ENCODE measurements around the gene SYN1. TPM values are rescaled to one million over a fixed set of nuclear protein-coding genes. Genes with fewer than 3 reads are reported as not detected.

SYN1 gene
- polyA plus RNA-seq, 2 of the 4 experiments (the other 2 are of a cell fraction), result 0.05 TPM; not detected in 1

DNA sequence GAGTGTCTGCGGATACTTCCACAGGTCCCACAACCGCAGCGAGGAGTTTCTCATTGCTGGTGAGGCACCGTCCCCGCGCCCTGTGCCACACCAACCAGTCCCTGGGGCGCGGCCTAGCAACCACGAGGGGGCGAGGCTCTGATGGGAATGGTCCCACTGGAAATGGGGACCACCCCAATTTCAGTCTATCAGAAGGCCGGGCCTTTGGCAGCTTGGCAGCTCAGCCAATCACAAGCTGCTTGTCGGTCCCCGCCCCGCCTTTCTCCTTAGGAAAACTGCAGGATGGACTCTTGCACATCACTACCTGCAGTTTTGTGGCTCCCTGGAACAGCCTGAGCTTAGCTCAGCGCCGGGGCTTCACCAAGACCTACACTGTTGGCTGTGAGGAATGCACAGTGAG is 34.4 kb downstream of the SYN1 start:
- Histone ChIP-seq H3K4me1 (peaks cover 9% of the 10 kb centered on the region; the same call in 1 of the 3 replicates), H3K4me2 (no peak overlapping the region), H3K9me3 (no peaks in the 10 kb centered on the region), H3K27ac (no peak overlapping the region), H3K4me3 (no peak overlapping the region)
- ChIA-PET POLR2A (no interaction called here), CTCF (no interaction called here)
- TF ChIP-seq ZSCAN20 (CRISPR knock-in tag; IDR thresholded peaks at IDR 0.05), result no peak
- TF ChIP-seq, protein P1, sequence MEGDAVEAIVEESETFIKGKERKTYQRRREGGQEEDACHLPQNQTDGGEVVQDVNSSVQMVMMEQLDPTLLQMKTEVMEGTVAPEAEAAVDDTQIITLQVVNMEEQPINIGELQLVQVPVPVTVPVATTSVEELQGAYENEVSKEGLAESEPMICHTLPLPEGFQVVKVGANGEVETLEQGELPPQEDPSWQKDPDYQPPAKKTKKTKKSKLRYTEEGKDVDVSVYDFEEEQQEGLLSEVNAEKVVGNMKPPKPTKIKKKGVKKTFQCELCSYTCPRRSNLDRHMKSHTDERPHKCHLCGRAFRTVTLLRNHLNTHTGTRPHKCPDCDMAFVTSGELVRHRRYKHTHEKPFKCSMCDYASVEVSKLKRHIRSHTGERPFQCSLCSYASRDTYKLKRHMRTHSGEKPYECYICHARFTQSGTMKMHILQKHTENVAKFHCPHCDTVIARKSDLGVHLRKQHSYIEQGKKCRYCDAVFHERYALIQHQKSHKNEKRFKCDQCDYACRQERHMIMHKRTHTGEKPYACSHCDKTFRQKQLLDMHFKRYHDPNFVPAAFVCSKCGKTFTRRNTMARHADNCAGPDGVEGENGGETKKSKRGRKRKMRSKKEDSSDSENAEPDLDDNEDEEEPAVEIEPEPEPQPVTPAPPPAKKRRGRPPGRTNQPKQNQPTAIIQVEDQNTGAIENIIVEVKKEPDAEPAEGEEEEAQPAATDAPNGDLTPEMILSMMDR (IDR thresholded peaks at IDR 0.05), result no peak
- no peak for TF ChIP-seq SREBF2 (IDR thresholded peaks at IDR 0.05)
- no peak for TF ChIP-seq RARB (CRISPR knock-in tag; IDR thresholded peaks at IDR 0.05)
- no peak for TF ChIP-seq CEBPB (IDR thresholded peaks at IDR 0.05)
- no peak for TF ChIP-seq EHF (CRISPR knock-in tag; IDR thresholded peaks at IDR 0.05)
- no peak for TF ChIP-seq PHF8 (IDR thresholded peaks at IDR 0.05; ENCODE audit: borderline replicate concordance, low read depth)
- FAIRE-seq (no peak), DNase-seq (ENCODE audit: low read depth in 1 of 2, low spot score in 1 of 2) (no peak), ATAC-seq (no peak)
- 93% methylated on average over 6 of the region's 16 CpGs for WGBS (ENCODE audit: missing lambda C conversion rate)

- WGBS (ENCODE audit: missing lambda C conversion rate), result 90% methylated on average over 6 of the region's 6 CpGs
- H3K9me3 ChIP-seq, result no peaks in the 10 kb centered on the region
- ChIA-PET CTCF (no interaction called here), POLR2A (no interaction called here)
- DNase-seq (ENCODE audit: low read depth in 1 of 2, low spot score in 1 of 2) (no peak), FAIRE-seq (no peak), ATAC-seq (no peak)
- H3K4me2 ChIP-seq, result no peak overlapping the region
- no peak for TF ChIP-seq ZSCAN20 (CRISPR knock-in tag; IDR thresholded peaks at IDR 0.05)
- TF ChIP-seq KDM5A (IDR thresholded peaks at IDR 0.05), result no peak
- TF ChIP-seq CEBPB (IDR thresholded peaks at IDR 0.05), result no peak
- TF ChIP-seq FOXS1 (CRISPR knock-in tag; IDR thresholded peaks at IDR 0.05), result no peak
- no peak for TF ChIP-seq BHLHE40 (IDR thresholded peaks at IDR 0.05; ENCODE audit: low read depth, low read length)
- TF ChIP-seq, protein P2, sequence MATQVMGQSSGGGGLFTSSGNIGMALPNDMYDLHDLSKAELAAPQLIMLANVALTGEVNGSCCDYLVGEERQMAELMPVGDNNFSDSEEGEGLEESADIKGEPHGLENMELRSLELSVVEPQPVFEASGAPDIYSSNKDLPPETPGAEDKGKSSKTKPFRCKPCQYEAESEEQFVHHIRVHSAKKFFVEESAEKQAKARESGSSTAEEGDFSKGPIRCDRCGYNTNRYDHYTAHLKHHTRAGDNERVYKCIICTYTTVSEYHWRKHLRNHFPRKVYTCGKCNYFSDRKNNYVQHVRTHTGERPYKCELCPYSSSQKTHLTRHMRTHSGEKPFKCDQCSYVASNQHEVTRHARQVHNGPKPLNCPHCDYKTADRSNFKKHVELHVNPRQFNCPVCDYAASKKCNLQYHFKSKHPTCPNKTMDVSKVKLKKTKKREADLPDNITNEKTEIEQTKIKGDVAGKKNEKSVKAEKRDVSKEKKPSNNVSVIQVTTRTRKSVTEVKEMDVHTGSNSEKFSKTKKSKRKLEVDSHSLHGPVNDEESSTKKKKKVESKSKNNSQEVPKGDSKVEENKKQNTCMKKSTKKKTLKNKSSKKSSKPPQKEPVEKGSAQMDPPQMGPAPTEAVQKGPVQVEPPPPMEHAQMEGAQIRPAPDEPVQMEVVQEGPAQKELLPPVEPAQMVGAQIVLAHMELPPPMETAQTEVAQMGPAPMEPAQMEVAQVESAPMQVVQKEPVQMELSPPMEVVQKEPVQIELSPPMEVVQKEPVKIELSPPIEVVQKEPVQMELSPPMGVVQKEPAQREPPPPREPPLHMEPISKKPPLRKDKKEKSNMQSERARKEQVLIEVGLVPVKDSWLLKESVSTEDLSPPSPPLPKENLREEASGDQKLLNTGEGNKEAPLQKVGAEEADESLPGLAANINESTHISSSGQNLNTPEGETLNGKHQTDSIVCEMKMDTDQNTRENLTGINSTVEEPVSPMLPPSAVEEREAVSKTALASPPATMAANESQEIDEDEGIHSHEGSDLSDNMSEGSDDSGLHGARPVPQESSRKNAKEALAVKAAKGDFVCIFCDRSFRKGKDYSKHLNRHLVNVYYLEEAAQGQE (IDR thresholded peaks at IDR 0.05), result no peak
- no peak for TF ChIP-seq TFCP2L1 (CRISPR knock-in tag; IDR thresholded peaks at IDR 0.05)
- no peak for TF ChIP-seq EHMT2 (IDR thresholded peaks at IDR 0.05; ENCODE audit: low read depth)
- TF ChIP-seq HMGXB4 (CRISPR knock-in tag; IDR thresholded peaks at IDR 0.05; ENCODE audit: borderline replicate concordance), result no peak
- TF ChIP-seq HES2 (IDR thresholded peaks at IDR 0.05), result no peak
- TF ChIP-seq, protein P3, sequence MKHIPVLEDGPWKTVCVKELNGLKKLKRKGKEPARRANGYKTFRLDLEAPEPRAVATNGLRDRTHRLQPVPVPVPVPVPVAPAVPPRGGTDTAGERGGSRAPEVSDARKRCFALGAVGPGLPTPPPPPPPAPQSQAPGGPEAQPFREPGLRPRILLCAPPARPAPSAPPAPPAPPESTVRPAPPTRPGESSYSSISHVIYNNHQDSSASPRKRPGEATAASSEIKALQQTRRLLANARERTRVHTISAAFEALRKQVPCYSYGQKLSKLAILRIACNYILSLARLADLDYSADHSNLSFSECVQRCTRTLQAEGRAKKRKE (CRISPR knock-in tag; IDR thresholded peaks at IDR 0.05; ENCODE audit: low read depth), result no peak
- TF ChIP-seq, protein P4, sequence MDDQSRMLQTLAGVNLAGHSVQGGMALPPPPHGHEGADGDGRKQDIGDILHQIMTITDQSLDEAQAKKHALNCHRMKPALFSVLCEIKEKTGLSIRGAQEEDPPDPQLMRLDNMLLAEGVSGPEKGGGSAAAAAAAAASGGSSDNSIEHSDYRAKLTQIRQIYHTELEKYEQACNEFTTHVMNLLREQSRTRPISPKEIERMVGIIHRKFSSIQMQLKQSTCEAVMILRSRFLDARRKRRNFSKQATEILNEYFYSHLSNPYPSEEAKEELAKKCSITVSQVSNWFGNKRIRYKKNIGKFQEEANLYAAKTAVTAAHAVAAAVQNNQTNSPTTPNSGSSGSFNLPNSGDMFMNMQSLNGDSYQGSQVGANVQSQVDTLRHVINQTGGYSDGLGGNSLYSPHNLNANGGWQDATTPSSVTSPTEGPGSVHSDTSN (IDR thresholded peaks at IDR 0.05), result no peak
- no peak for TF ChIP-seq PHF8 (IDR thresholded peaks at IDR 0.05; ENCODE audit: borderline replicate concordance, low read depth)
- TF ChIP-seq RCOR1 (IDR thresholded peaks at IDR 0.05; ENCODE audit: low read depth, low read length), result no peak
- TF ChIP-seq ZC3H11A (IDR thresholded peaks at IDR 0.05), result no peak
- no peak for TF ChIP-seq RFX5 (IDR thresholded peaks at IDR 0.05)
- TF ChIP-seq JUNB (IDR thresholded peaks at IDR 0.05), result no peak
- no peak for TF ChIP-seq KDM1A (IDR thresholded peaks at IDR 0.05; ENCODE audit: low read depth)
- TF ChIP-seq NPAS2 (CRISPR knock-in tag; IDR thresholded peaks at IDR 0.05; ENCODE audit: borderline replicate concordance), result no peak
- H3K4me1 ChIP-seq, result peaks cover 10% of the 10 kb centered on the region; the same call in 2 of the 3 replicates
- no peak overlapping the region for H3K4me3 ChIP-seq
- H3K27ac ChIP-seq, result no peak overlapping the region
Observed at GRCh38 chrX:47584714-47585113, 34.9 kb downstream of the SYN1 start.

Data from A549 (cell line).